ENCODE data around the gene MAP2K1.

GRCh38 chr15:66498501-66499386 is 112.0 kb downstream of the MAP2K1 start:
- TF ChIP-seq CTCF (IDR thresholded peaks at IDR 0.05; ENCODE audit: low read depth, low read length, poor library complexity, severe bottlenecking) (peak; percentile 50), EZH2phosphoT487 (IDR thresholded peaks at IDR 0.05; ENCODE audit: borderline replicate concordance, low read length) (no peak)
